OCI-LY7 (cell line): Measurements from ENCODE around the gene DOCK9. TPM values are rescaled to one million over a fixed set of nuclear protein-coding genes. Genes with fewer than 3 reads are reported as not detected.

Experiments used
- BruUV-seq: library from RNA; stranded (reverse); fragments of 400-500 nt; replicated peaks from 2 replicates; lab custom pipeline; 2021; lab: Mats Ljungman, UMichigan
- CTCF ChIA-PET: fragments of 300-600 bp; sonication (Branson Sonifier 250); formaldehyde crosslinking; loops from one replicate; lab custom pipeline; 2022; ENCODE audit warnings: antibody characterized with exemption; ENCODE audit not compliant: unreplicated experiment; lab: Charles Lee
- POLR2A ChIA-PET: fragments of 300-600 bp; sonication (Branson Sonifier 250); formaldehyde crosslinking; loops from one replicate; lab custom pipeline; 2022; ENCODE audit warnings: antibody characterized with exemption; lab: Charles Lee
- DNase-seq: peaks from one replicate; pipeline ENCODE4 v3.0.0-alpha.2; 2015; ENCODE audit warnings: low spot score
- H2AFZ ChIP-seq: fragments of 200-600 bp; sonication (generic), shearing (Covaris generic); 2 replicates; pipeline ENCODE4 v1.6.1; 2014; ENCODE audit warnings: mild to moderate bottlenecking, antibody characterized with exemption, low read length, moderate library complexity
- H3K27ac ChIP-seq: fragments of 200-600 bp; sonication (generic); 2 replicates; pipeline ENCODE4 v1.5.1; 2014; ENCODE audit warnings: mixed run types, low read depth, mild to moderate bottlenecking, moderate library complexity, low read length, inconsistent platforms; ENCODE audit not compliant: poor library complexity, severe bottlenecking
- H3K36me3 ChIP-seq: fragments of 200-600 bp; sonication (generic); 2 replicates; pipeline ENCODE4 v1.6.1; 2014; ENCODE audit warnings: mild to moderate bottlenecking, antibody characterized with exemption, low read length, moderate library complexity, mixed read lengths; ENCODE audit not compliant: insufficient read depth
- H3K4me1 ChIP-seq: fragments of 200-600 bp; sonication (generic); 2 replicates; pipeline ENCODE4 v1.5.1; 2014; ENCODE audit warnings: mild to moderate bottlenecking, low read length; ENCODE audit not compliant: insufficient read depth, poor library complexity, severe bottlenecking
- H3K4me2 ChIP-seq: fragments of 200-600 bp; sonication (generic); 2 replicates; pipeline ENCODE4 v1.6.1; 2014; ENCODE audit warnings: mild to moderate bottlenecking, low read length
- H3K4me3 ChIP-seq: fragments of 200-600 bp; sonication (generic); 2 replicates; pipeline ENCODE4 v1.5.1; 2014; ENCODE audit warnings: mild to moderate bottlenecking, low read depth, low read length; ENCODE audit not compliant: poor library complexity, severe bottlenecking
- H3K79me2 ChIP-seq: fragments of 200-600 bp; sonication (generic); 2 replicates; pipeline ENCODE4 v1.6.1; 2016; ENCODE audit warnings: low read depth, mild to moderate bottlenecking, low read length, moderate library complexity, mixed read lengths; ENCODE audit not compliant: insufficient read depth
- H3K9me2 ChIP-seq: fragments of 200-600 bp; sonication (generic); 2 replicates; pipeline ENCODE4 v1.6.1; 2016; ENCODE audit warnings: mild to moderate bottlenecking, low read length, mixed read lengths; ENCODE audit not compliant: insufficient read depth
- H3K9me3 ChIP-seq: fragments of 200-600 bp; sonication (generic); 2 replicates; pipeline ENCODE4 v1.6.1; 2014; ENCODE audit warnings: mild to moderate bottlenecking, mixed run types, low read length, mixed read lengths
- H4K20me1 ChIP-seq: fragments of 200-600 bp; sonication (generic); 2 replicates; pipeline ENCODE4 v1.6.1; 2014; ENCODE audit warnings: mild to moderate bottlenecking, antibody characterized with exemption, low read length, moderate library complexity, mixed read lengths; ENCODE audit not compliant: insufficient read depth
- EZH2phosphoT487 ChIP-seq: fragments of 200-600 bp; sonication (generic); IDR thresholded peaks from 2 replicates; pipeline ENCODE4 v1.6.1; 2018; ENCODE audit warnings: low read depth, borderline replicate concordance, mild to moderate bottlenecking, mixed run types, antibody characterized with exemption, low read length, moderate library complexity, mixed read lengths
- intact Hi-C: fragments of 100-400 bp; cut with micrococcal nuclease; formaldehyde crosslinking; loops from one replicate; pipeline ENCODE4 v1.10.0; 2022; ENCODE audit not compliant: unreplicated experiment
- total RNA-seq, 2 experiments: library from RNA; depleted of rRNA in 1 of 2; stranded (reverse); fragments of >200 nt in 1 of 2; shearing (Covaris generic) in 1 of 2; gene quantifications; 2 replicates each; pipeline ENCODE4 v1.2.3, GENCODE V29; 2014 to 2022
- TF ChIP-seq, protein P1 (sequence below): fragments of 200-600 bp; sonication (generic); conservative IDR thresholded peaks from 2 replicates; pipeline ENCODE4 v1.5.1; 2014; ENCODE audit warnings: mild to moderate bottlenecking, antibody characterized with exemption, low read length, moderate library complexity, mixed read lengths

DOCK9 gene
- total RNA-seq, 2 experiments from 2014 or later: 24.0 to 28.0 TPM

DNA sequence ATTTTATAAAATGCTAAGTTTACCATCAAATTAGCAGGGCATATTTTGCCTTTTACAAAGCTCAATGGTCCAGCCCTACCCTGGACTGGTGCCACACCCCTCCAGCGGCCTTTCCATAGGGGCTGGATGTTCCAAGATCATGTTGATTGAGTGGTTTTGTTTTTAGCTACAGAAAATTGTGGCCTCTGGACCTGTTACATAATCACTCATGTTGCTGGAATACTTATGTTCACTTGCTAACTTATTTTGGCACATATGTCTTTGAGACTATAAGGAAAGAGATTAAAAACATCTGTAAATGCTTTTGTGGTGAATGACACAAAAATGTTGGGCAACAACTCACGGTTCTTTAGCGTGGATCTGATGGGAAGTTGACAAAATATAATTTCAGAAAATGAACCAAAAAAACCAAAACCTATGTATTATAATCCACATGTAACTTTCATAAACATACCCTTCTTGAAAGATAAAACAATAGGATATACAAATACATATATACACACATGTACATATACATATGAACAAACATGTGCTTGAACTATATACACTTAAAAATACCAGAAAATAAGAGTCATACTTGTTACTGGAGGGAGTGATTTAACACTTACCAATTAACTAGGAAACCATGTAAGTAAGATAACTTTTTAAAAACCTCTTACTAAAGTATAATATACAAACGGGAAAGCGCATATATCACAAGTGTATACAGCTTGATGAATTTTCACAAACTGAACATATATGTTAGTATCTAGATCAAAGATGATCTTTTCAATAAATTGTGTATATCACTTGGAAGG is 178.8 kb downstream of the DOCK9 start:
- no TSS peak for BruUV-seq
- ChIA-PET CTCF (no interaction called here), POLR2A (no interaction called here)

DNA sequence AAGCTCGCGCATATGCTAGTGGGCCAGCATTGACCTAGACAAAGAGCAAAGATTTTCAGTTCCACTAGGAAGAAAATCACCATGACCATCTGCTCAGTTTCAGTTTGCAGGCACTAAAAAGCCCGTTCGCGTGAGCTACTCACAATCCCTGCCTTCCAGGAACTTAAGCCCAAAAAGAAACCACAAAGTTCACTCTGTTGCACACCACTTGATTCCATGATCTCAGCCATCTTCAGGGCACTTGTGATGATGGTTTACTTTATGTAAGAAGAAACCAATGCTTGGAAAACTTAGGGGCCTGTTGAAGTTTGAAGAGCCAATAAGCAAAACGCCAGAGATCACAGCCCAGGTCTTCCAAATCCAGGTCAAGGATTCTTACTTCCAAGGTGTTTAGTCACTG is 180.4 kb downstream of the DOCK9 start:
- Histone ChIP-seq H3K4me3 (no peak overlapping the region), H3K9me3 (no peaks in the 10 kb centered on the region), H3K27ac (no peak overlapping the region), H3K79me2 (no peaks in the 10 kb centered on the region), H2AFZ (no peak overlapping the region), H3K9me2 (no peaks in the 10 kb centered on the region), H3K4me2 (no peak overlapping the region), H4K20me1 (no peaks in the 10 kb centered on the region), H3K36me3 (no peaks in the 10 kb centered on the region), H3K4me1 (no peaks in the 10 kb centered on the region)
- DNase-seq: no peak
- TF ChIP-seq EZH2phosphoT487: no peak
- TF ChIP-seq, protein P1, sequence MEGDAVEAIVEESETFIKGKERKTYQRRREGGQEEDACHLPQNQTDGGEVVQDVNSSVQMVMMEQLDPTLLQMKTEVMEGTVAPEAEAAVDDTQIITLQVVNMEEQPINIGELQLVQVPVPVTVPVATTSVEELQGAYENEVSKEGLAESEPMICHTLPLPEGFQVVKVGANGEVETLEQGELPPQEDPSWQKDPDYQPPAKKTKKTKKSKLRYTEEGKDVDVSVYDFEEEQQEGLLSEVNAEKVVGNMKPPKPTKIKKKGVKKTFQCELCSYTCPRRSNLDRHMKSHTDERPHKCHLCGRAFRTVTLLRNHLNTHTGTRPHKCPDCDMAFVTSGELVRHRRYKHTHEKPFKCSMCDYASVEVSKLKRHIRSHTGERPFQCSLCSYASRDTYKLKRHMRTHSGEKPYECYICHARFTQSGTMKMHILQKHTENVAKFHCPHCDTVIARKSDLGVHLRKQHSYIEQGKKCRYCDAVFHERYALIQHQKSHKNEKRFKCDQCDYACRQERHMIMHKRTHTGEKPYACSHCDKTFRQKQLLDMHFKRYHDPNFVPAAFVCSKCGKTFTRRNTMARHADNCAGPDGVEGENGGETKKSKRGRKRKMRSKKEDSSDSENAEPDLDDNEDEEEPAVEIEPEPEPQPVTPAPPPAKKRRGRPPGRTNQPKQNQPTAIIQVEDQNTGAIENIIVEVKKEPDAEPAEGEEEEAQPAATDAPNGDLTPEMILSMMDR: no peak
- POLR2A ChIA-PET: no interaction called here
- BruUV-seq: no TSS peak
- intact Hi-C loops: no loop called here
- CTCF ChIA-PET: no interaction called here

More for the DNA sequence above, 178.8 kb downstream of the DOCK9 start:
- Histone ChIP-seq H3K4me3 (no peak overlapping the region), H3K4me1 (no peaks in the 10 kb centered on the region), H3K9me2 (no peaks in the 10 kb centered on the region), H3K4me2 (no peak overlapping the region), H3K36me3 (no peaks in the 10 kb centered on the region), H3K27ac (no peak overlapping the region), H4K20me1 (no peaks in the 10 kb centered on the region), H3K79me2 (no peaks in the 10 kb centered on the region), H3K9me3 (no peaks in the 10 kb centered on the region), H2AFZ (no peak overlapping the region)
- no peak for TF ChIP-seq EZH2phosphoT487
- TF ChIP-seq, protein P1: no peak
- no peak for DNase-seq
- intact Hi-C loops: no loop called here

DNA sequence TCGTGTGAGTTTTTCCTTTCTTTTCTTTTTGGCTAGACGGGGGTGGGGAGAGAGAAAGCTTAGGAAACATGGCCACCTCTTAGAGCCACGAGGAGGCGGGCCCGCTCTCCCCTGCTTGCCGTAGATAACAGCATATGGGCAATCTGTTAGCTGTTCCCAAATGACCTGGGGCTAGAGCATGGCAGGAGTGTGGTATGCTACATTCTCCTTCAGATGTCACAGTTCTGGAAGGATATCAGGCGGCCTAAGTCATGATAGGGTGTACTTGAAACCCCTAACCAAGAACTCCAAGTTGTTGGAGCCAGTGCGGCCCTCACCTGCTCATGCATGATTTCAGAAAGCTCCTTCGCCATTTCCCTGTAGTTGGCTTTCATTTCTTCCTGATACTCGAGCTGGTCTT is 181.1 kb downstream of the DOCK9 start:
- no peaks in the 10 kb centered on the region for H3K9me3 ChIP-seq
- no peak overlapping the region for H3K4me3 ChIP-seq
- H2AFZ ChIP-seq: no peak overlapping the region
- no peaks in the 10 kb centered on the region for H3K79me2 ChIP-seq
- no peak overlapping the region for H3K27ac ChIP-seq
- no peaks in the 10 kb centered on the region for H3K36me3 ChIP-seq
- H4K20me1 ChIP-seq: no peaks in the 10 kb centered on the region
- no peak overlapping the region for H3K4me2 ChIP-seq
- H3K4me1 ChIP-seq: no peaks in the 10 kb centered on the region
- ChIA-PET POLR2A (interaction anchor here (0.5 kb wide), 1 partner anchor 629 kb away, joined by 3 read pairs; no protein-coding TSS in a partner anchor), CTCF (no interaction called here)
- BruUV-seq: no TSS peak
- intact Hi-C loops: no loop called here
- TF ChIP-seq, protein P1: no peak
- TF ChIP-seq EZH2phosphoT487: no peak
- no peak for DNase-seq
- no peaks in the 10 kb centered on the region for H3K9me2 ChIP-seq
